ENCODE results near the gene FBXO10.

GRCh38 chr9:37511016-37512010, 64.9 kb downstream of the FBXO10 start:
- TF ChIP-seq POLR2A (IDR thresholded peaks at IDR 0.05) (no peak), CTCF (IDR thresholded peaks at IDR 0.05) (no peak)
